ENCODE results near the gene DCC.

- TF ChIP-seq PHF8 (IDR thresholded peaks at IDR 0.05; ENCODE audit: borderline replicate concordance, low read depth) = no peak
- no peak for TF ChIP-seq BHLHE40 (IDR thresholded peaks at IDR 0.05; ENCODE audit: low read depth, low read length)
- TF ChIP-seq MAFK (IDR thresholded peaks at IDR 0.05; ENCODE audit: partially characterized antibody) = no peak
- no peak for TF ChIP-seq POLR2AphosphoS2 (conservative IDR thresholded peaks at IDR 0.05; ENCODE audit: low read length)
- TF ChIP-seq ZFP36 (IDR thresholded peaks at IDR 0.05; ENCODE audit: borderline replicate concordance, partially characterized antibody) = no peak
- TF ChIP-seq HMGXB4 (CRISPR knock-in tag; IDR thresholded peaks at IDR 0.05; ENCODE audit: borderline replicate concordance) = no peak
- no peak for TF ChIP-seq CTCF (IDR thresholded peaks at IDR 0.05)
- TF ChIP-seq MAX (IDR thresholded peaks at IDR 0.05) = no peak
- no peak for TF ChIP-seq POLR2A (IDR thresholded peaks at IDR 0.05; ENCODE audit: low read length)
- TF ChIP-seq REST (IDR thresholded peaks at IDR 0.05) = no peak
- no peak for TF ChIP-seq ESRRA (IDR thresholded peaks at IDR 0.05; ENCODE audit: borderline replicate concordance, low read length)
Measured at GRCh38 chr18:52352920-52353319, 12.9 kb downstream of the DCC start.

Data from A549 (cell line).